ENCODE results near the gene KCNH2. TPM values are rescaled to one million over a fixed set of nuclear protein-coding genes. Genes with fewer than 3 reads are reported as not detected.

The KCNH2 gene
- total RNA-seq, 2 experiments from 2014 or later, result 0.34 to 0.45 TPM

DNA sequence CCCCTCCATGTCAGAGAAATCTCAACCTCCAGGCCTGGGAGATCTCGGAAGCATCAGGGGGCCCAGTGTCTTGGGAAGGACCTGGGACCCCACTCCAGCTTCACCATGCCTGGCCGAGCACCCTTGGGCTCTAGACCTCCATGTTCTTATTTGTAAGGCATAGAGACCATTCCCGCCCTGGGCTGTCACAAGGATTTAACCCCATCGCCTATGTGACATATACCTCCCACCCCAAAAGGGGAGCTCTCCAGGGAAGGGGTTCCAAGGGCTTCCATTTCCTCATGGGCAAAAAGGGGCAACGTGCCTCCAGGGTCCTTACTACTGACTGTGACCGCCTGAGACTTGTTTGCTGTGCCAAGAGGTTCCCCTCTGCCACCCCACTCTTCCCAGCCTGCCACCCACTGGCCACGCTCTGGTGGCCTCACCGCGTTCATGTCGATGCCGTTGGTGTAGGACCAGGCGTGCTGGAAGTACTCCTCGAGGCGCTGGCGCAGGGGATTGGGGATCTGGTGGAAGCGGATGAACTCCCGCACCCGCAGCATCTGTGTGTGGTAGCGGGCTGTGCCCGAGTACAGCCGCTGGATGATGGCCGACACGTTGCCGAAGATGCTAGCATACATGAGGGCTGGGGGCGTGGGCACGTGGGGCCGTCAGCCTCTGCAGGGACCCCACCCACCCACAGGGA, 27.5 kb downstream of the KCNH2 start:
- no peak overlapping the region for H3K4me3 Mint-ChIP-seq
- intact Hi-C loops (cut with micrococcal nuclease), result no loop called here

DNA sequence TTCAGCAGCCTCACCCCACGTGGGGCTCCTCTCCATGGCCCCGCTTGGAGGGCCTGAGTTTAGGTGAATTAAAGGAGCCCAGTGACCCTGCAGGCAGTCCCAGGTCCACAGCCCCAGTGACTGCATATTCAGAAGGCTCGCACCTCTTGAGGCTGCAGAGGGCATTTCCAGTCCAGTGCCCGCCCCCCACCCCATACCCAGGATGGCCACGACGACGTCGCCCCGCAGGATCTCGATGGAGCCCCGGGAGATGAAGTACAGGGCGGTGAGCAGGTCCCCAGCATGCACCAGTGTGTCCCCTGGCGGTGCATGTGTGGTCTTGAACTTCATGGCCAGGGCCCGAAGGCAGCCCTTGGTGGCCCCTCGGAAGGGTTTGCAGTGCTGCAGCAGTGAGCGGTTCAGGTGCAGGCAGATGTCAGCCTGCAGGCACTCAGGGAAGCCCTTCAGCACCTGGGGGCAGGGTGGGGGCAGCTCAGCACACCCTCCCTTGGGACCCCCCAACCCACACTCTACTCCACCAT, 28.1 kb downstream of the KCNH2 start:
- Mint-ChIP-seq H3K4me1 (ENCODE audit: low read depth) (no peaks in the 10 kb centered on the region), H3K9me3 (no peaks in the 10 kb centered on the region), H3K4me3 (no peak overlapping the region), H3K27me3 (peaks cover 10% of the 10 kb centered on the region), H3K27ac (no peak overlapping the region), H3K36me3 (peaks cover 2% of the 10 kb centered on the region)
- DNase-seq, result no peak
- POLR2A ChIA-PET, result no interaction called here
- CTCF ChIA-PET, result interaction anchor here (0.8 to 1.9 kb wide), 2 partner anchors 13 to 36 kb away, joined by 3 to 7 read pairs; no protein-coding TSS in a partner anchor
- intact Hi-C loops (cut with micrococcal nuclease), result no loop called here

More for the DNA sequence above, 27.5 kb downstream of the KCNH2 start:
- H3K27ac Mint-ChIP-seq, result no peak overlapping the region
- CTCF ChIA-PET, result no interaction called here
- no peak for DNase-seq
- POLR2A ChIA-PET, result no interaction called here
- peaks cover 8% of the 10 kb centered on the region for H3K27me3 Mint-ChIP-seq
- no peaks in the 10 kb centered on the region for H3K4me1 Mint-ChIP-seq (ENCODE audit: low read depth)
- H3K9me3 Mint-ChIP-seq, result no peaks in the 10 kb centered on the region
- H3K36me3 Mint-ChIP-seq, result peaks cover 2% of the 10 kb centered on the region

DNA sequence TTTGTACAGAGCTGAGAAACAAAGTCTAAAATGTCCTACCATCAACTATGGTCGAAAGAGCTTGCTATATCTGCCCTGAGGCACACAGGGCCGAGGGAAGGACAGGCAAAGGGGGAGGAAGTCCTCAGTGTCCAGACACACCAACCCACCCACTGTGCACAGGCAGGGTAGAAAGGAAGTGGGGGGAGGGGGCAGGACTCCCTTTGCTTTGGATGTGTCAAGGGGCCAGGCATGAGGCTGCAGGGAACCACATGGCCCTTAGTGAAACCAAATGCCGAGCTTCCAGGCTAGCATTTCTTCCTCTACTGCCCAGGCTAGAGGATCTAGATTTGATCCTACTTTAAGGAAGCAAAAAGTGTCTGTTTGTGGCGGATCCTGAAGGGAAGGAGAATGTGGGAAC, 28.6 kb downstream of the KCNH2 start:
- CTCF ChIA-PET, result interaction anchor here (0.6 to 1.9 kb wide), 3 partner anchors 13 to 810 kb away, joined by 3 to 7 read pairs (median 3); no protein-coding TSS in a partner anchor
- Mint-ChIP-seq H3K4me1 (ENCODE audit: low read depth) (no peaks in the 10 kb centered on the region), H3K36me3 (peaks cover 2% of the 10 kb centered on the region), H3K4me3 (no peak overlapping the region), H3K9me3 (no peaks in the 10 kb centered on the region), H3K27me3 (peaks cover 10% of the 10 kb centered on the region), H3K27ac (no peak overlapping the region)
- intact Hi-C loops (cut with micrococcal nuclease), result no loop called here
- POLR2A ChIA-PET, result no interaction called here
- no peak for DNase-seq

DNA sequence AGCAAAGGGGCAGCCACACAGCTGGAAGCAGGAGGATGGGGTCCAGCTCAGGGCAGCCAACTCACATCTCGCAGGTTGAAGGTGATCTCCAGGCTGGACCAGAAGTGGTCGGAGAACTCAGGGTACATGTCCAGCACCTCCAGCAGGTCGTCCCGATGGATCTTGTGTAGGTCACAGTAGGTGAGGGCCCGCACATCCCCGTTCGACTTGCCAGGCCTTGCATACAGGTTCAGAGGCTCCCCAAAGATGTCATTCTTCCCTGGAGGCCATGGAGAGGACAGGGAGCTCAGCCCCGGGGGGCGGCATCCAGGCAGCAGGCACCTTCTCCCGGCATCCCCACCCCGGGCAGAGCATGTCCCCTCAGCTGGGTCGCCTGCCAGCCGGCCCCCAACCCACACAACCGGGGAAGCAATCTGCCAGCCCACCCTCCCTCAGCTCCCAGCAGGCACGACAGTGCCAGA, 29.3 kb downstream of the KCNH2 start:
- Mint-ChIP-seq H3K4me3 (no peak overlapping the region), H3K9me3 (no peaks in the 10 kb centered on the region), H3K36me3 (peaks cover 2% of the 10 kb centered on the region), H3K4me1 (ENCODE audit: low read depth) (no peaks in the 10 kb centered on the region), H3K27me3 (peaks cover 10% of the 10 kb centered on the region), H3K27ac (no peak overlapping the region)
- ChIA-PET POLR2A (no interaction called here), CTCF (interaction anchor here (0.6 to 2.3 kb wide), 4 partner anchors 14 to 810 kb away, joined by 3 to 7 read pairs (median 4); no protein-coding TSS in a partner anchor)
- no peak for DNase-seq
- intact Hi-C loops (cut with micrococcal nuclease), result no loop called here

DNA sequence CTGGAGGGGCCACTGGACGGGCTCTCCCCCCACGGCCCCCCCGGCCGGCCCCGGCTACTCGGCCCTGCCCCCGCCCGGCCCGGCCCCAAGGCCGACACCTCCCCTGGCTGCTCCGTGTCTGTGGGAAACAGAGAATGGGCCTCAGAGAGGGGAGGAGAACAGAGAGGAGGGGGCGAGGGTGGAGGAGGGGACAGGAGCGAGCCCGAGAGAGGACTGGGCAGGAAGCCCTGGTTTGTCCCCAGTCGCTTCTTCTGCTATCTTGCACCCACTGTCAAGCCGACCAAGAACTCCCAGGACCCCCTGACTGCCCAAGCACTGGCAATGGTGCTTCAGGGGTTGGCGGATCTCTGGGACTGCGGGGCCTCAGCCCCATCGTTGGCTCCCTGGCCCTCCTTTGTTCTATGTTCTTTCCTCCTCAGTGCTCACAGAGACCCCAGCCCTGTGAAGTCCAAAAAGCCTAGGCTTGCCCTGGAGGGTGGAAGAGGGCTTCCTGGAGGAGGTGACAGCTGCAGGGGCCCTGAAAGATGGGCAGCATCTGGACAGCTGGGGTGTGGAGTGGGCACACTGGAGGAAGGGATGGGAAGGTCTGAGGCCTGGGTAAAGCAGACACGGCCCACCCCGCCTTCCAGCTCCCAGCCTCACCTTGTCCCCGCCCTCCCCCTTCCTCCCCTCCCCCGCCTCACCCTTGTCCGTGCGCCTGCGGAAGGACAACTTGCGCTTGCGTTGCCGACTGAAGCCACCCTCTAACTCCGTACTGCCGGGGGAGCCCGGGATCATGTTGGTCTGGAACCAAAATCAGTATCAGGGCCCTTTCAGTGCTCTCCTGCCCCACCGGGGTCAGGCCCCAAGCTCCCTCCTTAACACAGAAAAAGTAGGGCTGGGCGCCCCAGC, 30.1 kb downstream of the KCNH2 start:
- Mint-ChIP-seq H3K9me3 (no peaks in the 10 kb centered on the region), H3K27ac (no peak overlapping the region), H3K4me1 (ENCODE audit: low read depth) (peaks cover 2% of the 10 kb centered on the region), H3K4me3 (no peak overlapping the region), H3K36me3 (peaks cover 2% of the 10 kb centered on the region), H3K27me3 (peaks cover 10% of the 10 kb centered on the region)
- no peak for DNase-seq
- intact Hi-C loops (cut with micrococcal nuclease), result no loop called here
- ChIA-PET POLR2A (no interaction called here), CTCF (interaction anchor here (0.8 to 2.3 kb wide), 4 partner anchors 15 to 169 kb away, joined by 3 to 7 read pairs (median 4); no protein-coding TSS in a partner anchor)

DNA sequence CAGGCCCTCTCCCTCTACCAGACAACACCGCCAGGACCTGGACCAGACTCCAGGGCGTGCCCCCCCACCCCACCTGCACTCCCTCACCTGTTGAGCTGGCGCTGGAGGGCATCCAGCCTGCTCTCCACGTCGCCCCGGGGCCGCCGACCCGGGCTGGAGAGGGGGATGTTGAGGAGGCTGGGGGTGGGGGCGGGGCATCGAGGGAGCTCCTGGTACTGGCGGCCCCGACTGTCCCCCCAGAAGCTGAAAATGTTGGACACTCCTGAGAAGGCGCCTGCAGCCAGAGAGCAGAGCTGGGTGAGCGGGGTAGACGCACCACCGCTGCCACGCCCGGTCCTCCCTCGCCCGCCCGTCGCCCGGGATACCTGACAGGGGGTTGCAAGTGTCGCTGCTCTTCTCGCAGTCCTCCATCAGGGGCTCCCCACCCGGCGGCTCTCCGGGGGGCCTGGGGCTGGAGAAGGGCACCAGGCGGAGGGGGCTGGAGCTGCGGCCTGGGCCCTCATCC, 30.8 kb downstream of the KCNH2 start:
- peaks cover 10% of the 10 kb centered on the region for H3K27me3 Mint-ChIP-seq
- no peak overlapping the region for H3K27ac Mint-ChIP-seq
- H3K9me3 Mint-ChIP-seq, result no peaks in the 10 kb centered on the region
- H3K4me3 Mint-ChIP-seq, result no peak overlapping the region
- H3K36me3 Mint-ChIP-seq, result peaks cover 2% of the 10 kb centered on the region
- POLR2A ChIA-PET, result no interaction called here
- CTCF ChIA-PET, result interaction anchor here (0.8 to 2.3 kb wide), 2 partner anchors 16 to 169 kb away, joined by 3 to 6 read pairs; no protein-coding TSS in a partner anchor
- intact Hi-C loops (cut with micrococcal nuclease), result no loop called here
- no peak for DNase-seq
- H3K4me1 Mint-ChIP-seq (ENCODE audit: low read depth), result peaks cover 9% of the 10 kb centered on the region

DNA sequence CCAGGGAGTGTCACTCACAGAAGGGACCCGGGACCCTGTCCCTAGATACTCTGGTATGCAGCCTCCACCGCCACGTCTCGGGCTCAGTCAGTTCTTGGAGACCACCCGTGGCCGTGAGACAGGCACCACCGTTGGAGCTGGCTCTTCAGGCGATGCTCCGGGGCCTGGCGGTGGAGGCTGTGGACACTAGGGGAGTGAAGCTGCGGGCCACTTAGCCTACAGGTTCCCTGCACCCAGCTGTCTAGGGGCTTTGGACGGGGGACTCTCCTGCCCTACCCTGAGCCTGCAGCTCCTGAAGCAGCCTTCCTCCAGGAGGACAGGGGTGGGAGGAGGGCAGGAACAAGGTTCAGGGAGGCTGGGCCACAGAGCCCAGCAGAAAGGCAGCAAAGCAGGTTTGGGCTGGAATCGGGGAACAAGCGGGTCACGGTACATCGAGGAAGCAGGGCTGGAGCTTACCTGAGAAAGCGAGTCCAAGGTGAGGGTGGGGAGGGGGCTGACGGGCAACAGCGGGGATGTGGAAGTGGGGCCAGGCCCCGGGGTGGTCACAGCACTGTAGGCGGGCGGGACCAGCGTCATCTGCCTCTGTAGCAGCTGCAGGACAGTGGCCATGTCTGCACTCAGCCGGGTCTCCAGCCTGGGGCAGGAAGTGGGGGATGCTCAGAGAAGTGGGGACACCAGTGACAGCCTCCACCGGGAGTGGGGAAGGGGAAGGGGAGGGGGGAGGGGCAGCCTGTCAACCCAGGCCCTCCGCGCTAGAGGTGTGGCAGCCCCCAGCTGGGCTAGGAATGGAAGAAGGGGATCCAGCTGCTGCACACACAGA, 31.5 kb downstream of the KCNH2 start:
- H3K4me1 Mint-ChIP-seq (ENCODE audit: low read depth), result peaks cover 15% of the 10 kb centered on the region
- POLR2A ChIA-PET, result no interaction called here
- CTCF ChIA-PET, result interaction anchor here (0.6 to 2.3 kb wide), 4 partner anchors 12 to 168 kb away, joined by 3 to 6 read pairs (median 4); no protein-coding TSS in a partner anchor
- peaks cover 10% of the 10 kb centered on the region for H3K27me3 Mint-ChIP-seq
- H3K9me3 Mint-ChIP-seq, result no peaks in the 10 kb centered on the region
- H3K27ac Mint-ChIP-seq, result no peak overlapping the region
- H3K4me3 Mint-ChIP-seq, result no peak overlapping the region
- intact Hi-C loops (cut with micrococcal nuclease), result no loop called here
- peaks cover 2% of the 10 kb centered on the region for H3K36me3 Mint-ChIP-seq
- no peak for DNase-seq

DNA sequence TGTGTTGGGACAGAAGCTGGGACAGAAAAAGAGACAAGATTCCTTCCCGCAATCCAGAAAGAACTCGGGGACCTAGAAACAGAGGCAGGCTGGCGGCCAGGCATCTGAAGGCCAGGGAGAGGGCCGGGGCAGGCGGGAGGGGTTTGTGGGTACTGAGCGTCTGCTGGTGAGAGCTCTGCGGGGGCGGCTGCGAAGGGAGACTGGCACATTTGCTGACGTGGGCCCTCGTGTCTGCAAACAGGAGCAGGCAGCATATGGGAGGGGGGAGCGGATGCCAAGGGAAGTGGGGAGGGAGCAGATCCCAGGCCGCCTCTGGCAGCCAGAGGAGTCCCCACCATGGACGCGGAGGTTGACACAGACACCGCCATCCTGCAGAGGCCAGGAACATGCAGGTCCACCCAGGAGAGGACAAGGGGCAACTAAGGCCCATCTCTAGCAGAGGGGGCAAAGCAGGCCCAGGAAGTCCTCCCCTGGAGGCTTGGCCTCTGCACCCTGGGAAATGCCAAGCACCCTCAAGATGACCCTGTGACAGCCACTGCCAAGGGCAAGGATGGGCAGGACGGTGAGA, 32.2 kb downstream of the KCNH2 start:
- peaks cover 10% of the 10 kb centered on the region for H3K27me3 Mint-ChIP-seq
- DNase-seq, result no peak
- intact Hi-C loops (cut with micrococcal nuclease), result no loop called here
- no peaks in the 10 kb centered on the region for H3K9me3 Mint-ChIP-seq
- H3K4me3 Mint-ChIP-seq, result no peak overlapping the region
- CTCF ChIA-PET, result interaction anchor here (1.1 to 1.6 kb wide), 2 partner anchors 40 to 69 kb away, joined by 3 to 5 read pairs; no protein-coding TSS in a partner anchor
- no peaks in the 10 kb centered on the region for H3K36me3 Mint-ChIP-seq
- POLR2A ChIA-PET, result no interaction called here
- H3K27ac Mint-ChIP-seq, result no peak overlapping the region
- H3K4me1 Mint-ChIP-seq (ENCODE audit: low read depth), result peaks cover 20% of the 10 kb centered on the region

DNA sequence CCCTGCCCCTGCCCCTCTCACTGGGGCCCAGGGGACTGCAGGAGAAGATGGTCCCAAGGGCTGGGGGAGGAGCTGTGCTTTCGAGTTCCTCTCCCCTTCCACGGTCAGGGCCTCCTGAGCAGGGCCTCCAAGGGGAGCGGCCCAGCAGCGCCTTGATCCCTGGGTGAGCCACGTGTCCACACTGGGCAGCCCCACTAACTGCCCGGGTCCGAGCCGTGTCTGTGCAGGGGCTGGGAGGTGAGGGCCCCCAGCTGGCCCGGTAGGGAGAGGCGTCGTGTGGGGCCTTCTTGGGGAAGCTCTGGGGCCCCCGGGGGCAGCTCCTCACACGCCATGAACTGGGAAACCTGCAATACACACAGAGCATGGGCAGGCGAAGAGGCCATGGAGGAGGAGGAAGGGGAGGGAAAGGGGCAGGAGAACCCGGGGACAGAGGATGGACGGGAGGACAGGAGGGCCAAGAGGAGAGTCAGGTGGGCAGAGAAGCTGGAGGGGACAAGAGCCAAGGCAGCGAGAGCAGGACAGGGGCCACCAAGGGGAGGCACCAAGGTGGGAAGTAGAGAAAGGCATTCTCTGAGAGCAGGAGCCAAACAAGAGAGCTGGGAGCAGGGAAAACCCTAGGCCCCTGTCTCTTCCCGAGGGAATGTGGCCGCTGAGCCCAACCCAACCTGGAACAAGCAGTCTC, 32.8 kb downstream of the KCNH2 start:
- Mint-ChIP-seq H3K36me3 (no peaks in the 10 kb centered on the region), H3K27ac (no peak overlapping the region), H3K9me3 (no peaks in the 10 kb centered on the region), H3K4me3 (no peak overlapping the region), H3K4me1 (ENCODE audit: low read depth) (peaks cover 20% of the 10 kb centered on the region), H3K27me3 (peaks cover 10% of the 10 kb centered on the region)
- POLR2A ChIA-PET, result no interaction called here
- intact Hi-C loops (cut with micrococcal nuclease), result no loop called here
- DNase-seq, result no peak
- CTCF ChIA-PET, result interaction anchor here (1.1 to 1.6 kb wide), 2 partner anchors 41 to 69 kb away, joined by 3 to 5 read pairs; no protein-coding TSS in a partner anchor

DNA sequence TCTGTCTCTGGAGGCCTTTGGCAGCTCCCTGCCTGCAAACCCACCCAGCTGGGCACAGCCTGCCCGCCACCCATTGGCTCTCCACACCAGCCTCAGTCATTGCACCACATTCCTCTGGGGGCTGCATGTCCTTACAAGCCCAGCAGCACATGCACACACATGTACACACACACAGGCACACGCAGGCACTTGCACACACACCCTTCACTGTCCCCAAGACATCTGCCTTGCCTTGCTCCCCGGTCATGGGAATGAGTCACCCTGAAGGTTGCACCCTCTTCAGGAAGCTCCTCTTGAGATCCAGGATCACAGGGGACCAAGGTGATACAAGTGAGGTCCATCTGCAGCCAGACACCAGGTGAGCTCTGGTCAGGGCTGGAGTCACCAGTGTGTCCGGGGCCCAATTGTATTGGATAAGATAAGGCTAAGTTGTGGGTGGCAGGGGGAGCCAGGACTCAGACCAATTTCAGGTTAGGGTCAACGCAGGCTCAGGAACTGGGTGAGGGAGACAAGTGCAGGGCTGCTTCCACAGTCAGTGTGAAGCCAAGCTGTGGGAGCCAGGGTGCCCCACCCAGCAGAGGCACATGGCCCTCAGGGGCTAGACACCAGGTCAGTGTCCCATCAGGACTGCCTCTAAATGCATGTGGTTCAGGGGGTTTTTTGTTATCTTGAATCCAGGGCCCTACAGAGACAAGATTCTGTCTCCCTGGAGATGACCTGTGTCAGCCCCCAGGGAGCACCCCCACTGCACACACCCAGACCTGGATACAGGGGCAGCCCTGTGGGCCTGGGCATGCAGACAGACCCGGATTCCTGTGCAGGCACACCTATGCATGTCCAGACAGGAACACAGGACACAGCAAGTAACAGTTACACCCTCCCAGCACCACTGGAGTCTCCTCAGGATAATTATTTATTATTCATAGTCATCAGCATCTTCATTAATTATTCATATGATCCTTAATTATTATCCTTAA, 33.8 kb downstream of the KCNH2 start:
- peaks cover 10% of the 10 kb centered on the region for H3K27me3 Mint-ChIP-seq
- no peaks in the 10 kb centered on the region for H3K9me3 Mint-ChIP-seq
- no peak for DNase-seq
- no peak overlapping the region for H3K27ac Mint-ChIP-seq
- POLR2A ChIA-PET, result no interaction called here
- intact Hi-C loops (cut with micrococcal nuclease), result no loop called here
- no peaks in the 10 kb centered on the region for H3K36me3 Mint-ChIP-seq
- peaks cover 21% of the 10 kb centered on the region for H3K4me1 Mint-ChIP-seq (ENCODE audit: low read depth)
- CTCF ChIA-PET, result interaction anchor here (1.1 kb wide), 1 partner anchor 68 kb away, joined by 3 read pairs; no protein-coding TSS in a partner anchor
- H3K4me3 Mint-ChIP-seq, result no peak overlapping the region

Measured in activated CD4-positive, alpha-beta memory T cell treated with anti-CD3 and anti-CD28 coated beads for 36 hours (primary cell).